Loucy (cell line): ENCODE data around the gene XPO5.
"Not testable (repeated sequence)": the region's sequence is repeated elsewhere in the genome, so short reads cannot be mapped to it uniquely, and the experiment has no call there.

Source experiments
- CTCF ChIP-seq: fragments of 200-600 bp; sonication (generic); conservative IDR thresholded peaks from 2 replicates; pipeline ENCODE4 v1.5.1; 2014; ENCODE audit warnings: mild to moderate bottlenecking, antibody characterized with exemption, low read length
- EZH2phosphoT487 ChIP-seq: fragments of 200-600 bp; IDR thresholded peaks from 2 replicates; pipeline ENCODE4 v1.6.1; 2018; ENCODE audit warnings: antibody characterized with exemption, mild to moderate bottlenecking, moderate library complexity, borderline replicate concordance

- not testable (repeated sequence) for TF ChIP-seq CTCF, EZH2phosphoT487
These were observed 13.7 kb upstream of the XPO5 start for GRCh38 chr6:43589564-43589963.
